ENCODE measurements around the gene PRAMEF5.
"Not testable (repeated sequence)": the region's sequence is repeated elsewhere in the genome, so short reads cannot be mapped to it uniquely, and the experiment has no call there.

The PRAMEF5 gene

DNA sequence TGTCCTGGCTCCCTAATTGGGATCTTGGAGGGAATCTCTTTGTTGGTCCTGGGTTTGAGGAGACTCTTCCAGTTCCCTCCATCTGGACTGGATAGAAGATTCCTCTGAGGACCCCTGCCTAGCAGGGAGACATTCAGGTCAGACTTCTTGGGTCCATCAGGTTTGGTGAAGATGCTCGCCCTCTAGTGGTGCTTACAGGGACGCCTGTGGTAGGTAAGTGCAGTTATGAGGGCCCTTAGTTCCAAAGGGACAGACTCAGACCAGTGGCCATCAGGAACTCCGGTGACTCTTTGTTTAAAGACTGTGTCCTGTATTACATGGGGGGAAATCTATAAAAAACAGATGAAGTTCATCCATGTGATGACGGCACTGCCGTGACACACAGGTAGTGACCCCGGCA lies 23.0 kb downstream of the PRAMEF5 start:
- not testable (repeated sequence) for DNase-seq

GRCh38 chr1:13279617-13280016 lies 25.6 kb downstream of the PRAMEF5 start:
- DNase-seq, result not testable (repeated sequence)

DNA sequence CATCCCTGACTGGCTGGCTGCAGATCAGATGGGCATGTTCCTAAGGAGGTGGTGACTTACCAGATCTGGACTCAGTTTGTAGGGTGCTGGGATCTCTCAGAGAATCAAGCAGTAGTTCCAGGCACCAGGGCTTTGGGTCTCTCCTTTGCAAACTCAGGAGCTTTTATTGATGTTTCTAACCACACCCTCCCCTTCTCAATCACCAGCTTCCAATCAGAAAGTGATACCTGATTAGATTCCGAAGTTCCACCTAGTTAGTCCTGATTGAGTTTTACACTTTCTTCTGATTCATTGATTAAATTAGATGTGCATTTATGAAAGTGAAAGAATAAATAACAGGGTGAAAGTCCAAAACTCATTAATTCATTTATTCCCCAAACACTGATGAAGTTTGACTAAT lies 31.0 kb downstream of the PRAMEF5 start, which contains the start of gene PRAMEF8:
TSS of gene PRAMEF8 (minus strand) at position 101 of the 400 bp plus-strand sequence. CDS start 1,046 bp downstream, outside the sequence.
- not testable (repeated sequence) for DNase-seq

DNA sequence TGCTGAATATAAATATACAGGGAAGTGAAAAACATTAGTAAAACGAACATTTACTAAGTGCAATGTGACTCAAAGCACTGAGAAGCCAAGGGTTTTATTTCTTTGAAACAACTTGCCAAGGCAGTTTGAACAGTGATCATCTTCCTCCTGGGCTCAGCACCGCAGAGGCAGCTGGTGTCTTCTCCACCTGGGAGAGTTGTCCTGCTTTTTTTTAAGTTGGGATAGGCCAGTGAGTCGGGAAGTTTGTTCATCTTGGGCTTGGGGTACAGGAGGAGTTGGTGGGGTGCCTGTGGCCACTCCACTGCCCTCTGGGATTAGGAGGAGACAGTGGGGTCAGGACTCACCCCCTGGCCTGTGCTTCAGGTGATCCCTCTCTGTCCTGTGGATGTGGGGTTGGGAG lies 35.0 kb downstream of the PRAMEF5 start:
- DNase-seq, result not testable (repeated sequence)

DNA sequence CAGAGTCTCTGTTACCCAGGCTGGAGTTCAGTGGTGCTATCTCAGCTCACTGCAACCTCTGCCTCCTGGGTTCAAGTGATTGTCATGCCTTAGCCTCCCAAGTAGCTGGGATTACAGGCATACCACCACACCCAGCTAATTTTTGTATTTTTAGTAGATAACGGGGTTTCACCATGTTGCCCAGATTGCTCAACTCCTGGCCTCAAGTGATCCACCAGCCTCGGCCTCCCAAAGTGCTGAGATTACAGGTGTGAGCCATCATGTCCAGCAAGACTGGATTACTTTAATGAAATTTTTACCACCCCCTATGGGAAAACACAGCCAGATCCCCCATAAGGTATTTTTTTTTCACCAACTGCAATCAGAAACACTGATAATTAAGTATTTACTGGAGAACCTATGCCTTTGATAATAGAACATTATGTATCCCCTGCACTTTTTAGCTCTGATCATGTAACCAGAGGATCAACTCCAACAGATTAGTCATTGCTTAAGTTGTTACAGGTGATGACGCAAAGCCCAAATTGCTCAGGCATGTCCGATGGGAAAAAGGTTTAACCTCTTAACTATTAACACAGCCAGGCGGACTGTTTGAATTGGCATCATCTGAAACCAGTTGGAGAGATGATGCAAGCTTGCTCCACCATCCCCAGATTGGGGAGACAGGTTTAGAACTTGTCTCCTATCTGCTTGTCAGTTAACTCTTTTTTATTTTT lies 43.4 kb downstream of the PRAMEF5 start:
- DNase-seq, result not testable (repeated sequence)

GRCh38 chr1:13298699-13299098 lies 44.7 kb downstream of the PRAMEF5 start:
- not testable (repeated sequence) for DNase-seq

- not testable (repeated sequence) for DNase-seq
Measured at GRCh38 chr1:13302197-13302596, 48.2 kb downstream of the PRAMEF5 start.

DNA sequence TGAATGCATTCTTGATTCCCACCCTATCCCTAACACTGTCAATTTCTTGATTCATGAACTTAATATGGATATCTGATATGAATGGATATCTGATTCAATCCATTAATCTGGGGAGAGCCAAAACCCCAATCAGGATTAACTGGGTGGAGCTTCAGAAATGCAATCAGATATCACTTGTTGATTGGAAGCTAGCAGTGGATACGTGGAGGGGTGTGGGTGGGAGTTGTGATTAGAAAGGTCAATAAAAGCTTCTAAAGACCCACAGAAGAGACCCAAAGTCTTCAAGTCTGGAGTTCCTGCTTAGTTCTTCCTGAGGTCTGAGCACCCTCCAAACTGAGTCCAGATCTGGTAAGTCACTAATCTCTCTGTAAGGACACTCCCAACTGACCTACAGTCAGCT lies 49.2 kb downstream of the PRAMEF5 start, which contains the start of gene PRAMEF33:
TSS of gene PRAMEF33 (plus strand) at position 301 of the 400 bp plus-strand sequence. CDS start 2,416 bp downstream, outside the sequence.
- DNase-seq, result not testable (repeated sequence)
